Prostate gland (tissue), 2 donors: ENCODE measurements around the gene PKMYT1. TPM values are rescaled to one million over a fixed set of nuclear protein-coding genes. Genes with fewer than 3 reads are reported as not detected.
A peak's percentile ranks its signal among the peaks of the same experiment; 100 is the strongest.

Source experiments
- DNase-seq: peaks from one replicate; pipeline ENCODE4 v3.0.0-alpha.2; 2019; ENCODE audit warnings: low spot score
- H3K27ac ChIP-seq, 2 donors: fragments of 200-600 bp; sonication (generic); 2 replicates each; pipeline ENCODE4 v1.5.1; 2017 to 2019
- H3K27me3 ChIP-seq: fragments of 200-600 bp; sonication (generic); replicated peaks from 2 replicates; pipeline ENCODE4 v1.5.1; 2019; ENCODE audit not compliant: insufficient read depth
- H3K36me3 ChIP-seq, 2 donors: fragments of 200-600 bp; sonication (generic); 1 replicate in 1 of 2; 2 replicates in 1 of 2; pipeline versions ENCODE4 v1.5.1 to v1.8.1; 2017 to 2019
- H3K4me1 ChIP-seq: fragments of 200-600 bp; sonication (generic); replicated peaks from 2 replicates; pipeline ENCODE4 v1.5.1; 2019
- H3K4me3 ChIP-seq, 2 donors: fragments of 200-600 bp; sonication (generic); 2 replicates each; pipeline ENCODE4 v1.5.1; 2017 to 2019
- H3K9me3 ChIP-seq: fragments of 200-600 bp; sonication (generic); 2 replicates; pipeline ENCODE4 v1.5.1; 2017
- CTCF ChIP-seq, 4 experiments: fragments of 200-600 bp in 2 of 4; fragments of 450-650 bp in 2 of 4; sonication (generic) in 2 of 4; IDR thresholded peaks; 1 replicate in 3 of 4; 2 replicates in 1 of 4; pipeline ENCODE4 v1.5.1; 2016 to 2019; ENCODE audit warnings: antibody characterized with exemption in 4 of 4, mild to moderate bottlenecking in 2 of 4, moderate library complexity in 2 of 4
- POLR2A ChIP-seq: fragments of 450-650 bp; IDR thresholded peaks from one replicate; pipeline ENCODE4 v1.6.1; 2016; ENCODE audit warnings: antibody characterized with exemption, mild to moderate bottlenecking
- POLR2AphosphoS5 ChIP-seq: sonication (generic); formaldehyde crosslinking; IDR thresholded peaks from one replicate; pipeline ENCODE4 v1.6.1; 2017; ENCODE audit warnings: antibody characterized with exemption
- WGBS: methylation state at CpG from one replicate; pipeline ENCODE4 v1.1.5; 2018; 5-methylcytosine and 5-hydroxymethylcytosine counted together
- intact Hi-C: fragments of 100-400 bp; cut with DNase I; formaldehyde crosslinking; loops from one replicate; pipeline ENCODE4 v1.14.2; 2022
- total RNA-seq, 2 donors: library from RNA; depleted of rRNA; stranded (reverse); fragments of >200 nt; gene quantifications; one replicate each; pipeline ENCODE4 v1.1.0, GENCODE V29; 2016

The PKMYT1 gene
- total RNA-seq, 2 donors from 2014 or later, result 4.1 to 25.5 TPM

GRCh38 chr16:2992383-2993081 lies 12.3 kb upstream of the PKMYT1 start:
- Histone ChIP-seq H3K27ac (no peak overlapping the region), H3K27me3 (no peaks in the 10 kb centered on the region)

GRCh38 chr16:2991566-2992261 lies 11.5 kb upstream of the PKMYT1 start:
- no peak for DNase-seq
- no peak overlapping the region for H3K27ac ChIP-seq
- no peaks in the 10 kb centered on the region for H3K9me3 ChIP-seq
- TF ChIP-seq POLR2A, result no peak
- TF ChIP-seq POLR2AphosphoS5, result no peak
- no peak for TF ChIP-seq CTCF (IDR thresholded peaks at IDR 0.05)
- H3K36me3 ChIP-seq, result no peaks in the 10 kb centered on the region
- intact Hi-C loops, result no loop called here
- H3K27me3 ChIP-seq, result no peaks in the 10 kb centered on the region
- H3K4me1 ChIP-seq, result no peaks in the 10 kb centered on the region
- H3K4me3 ChIP-seq, result no peak overlapping the region
- 83% methylated on average over 12 of the region's 12 CpGs for WGBS

More at GRCh38 chr16:2992383-2993081, 12.3 kb upstream of the PKMYT1 start:
- peak; percentile 56 for DNase-seq
- Histone ChIP-seq H3K36me3 (no peaks in the 10 kb centered on the region), H3K9me3 (no peaks in the 10 kb centered on the region), H3K4me3 (no peak overlapping the region), H3K4me1 (no peaks in the 10 kb centered on the region)
- TF ChIP-seq POLR2A (no peak), POLR2AphosphoS5 (peak; percentile 21)
- 60% methylated on average over 14 of the region's 14 CpGs for WGBS
- intact Hi-C loops, result no loop called here

- Histone ChIP-seq H3K27ac (no peak overlapping the region), H3K27me3 (no peaks in the 10 kb centered on the region), H3K4me1 (no peaks in the 10 kb centered on the region), H3K36me3 (no peaks in the 10 kb centered on the region), H3K4me3 (no peak overlapping the region), H3K9me3 (no peaks in the 10 kb centered on the region)
- WGBS, result 69% methylated on average over 10 of the region's 10 CpGs
- no peak for DNase-seq
- intact Hi-C loops, result no loop called here
- TF ChIP-seq POLR2A, result no peak
These were observed 10.6 kb upstream of the PKMYT1 start for GRCh38 chr16:2990891-2991290.

GRCh38 chr16:2988590-2989099 lies 8.4 kb upstream of the PKMYT1 start:
- TF ChIP-seq CTCF (IDR thresholded peaks at IDR 0.05) (no peak), POLR2AphosphoS5 (no peak), POLR2A (no peak)
- no peaks in the 10 kb centered on the region for H3K9me3 ChIP-seq
- H3K36me3 ChIP-seq, result no peaks in the 10 kb centered on the region
- no peaks in the 10 kb centered on the region for H3K4me1 ChIP-seq
- H3K27me3 ChIP-seq, result no peaks in the 10 kb centered on the region
- WGBS, result 41% methylated on average over 8 of the region's 8 CpGs
- DNase-seq, result no peak
- intact Hi-C loops, result no loop called here
- H3K4me3 ChIP-seq, result no peak overlapping the region
- H3K27ac ChIP-seq, result no peak overlapping the region

GRCh38 chr16:2987833-2988232 lies 7.6 kb upstream of the PKMYT1 start:
- Histone ChIP-seq H3K27me3 (no peaks in the 10 kb centered on the region), H3K4me3 (no peak overlapping the region), H3K27ac (no peak overlapping the region), H3K36me3 (no peaks in the 10 kb centered on the region), H3K9me3 (no peaks in the 10 kb centered on the region), H3K4me1 (no peaks in the 10 kb centered on the region)
- intact Hi-C loops, result no loop called here
- WGBS, result 34% methylated on average over 8 of the region's 8 CpGs
- DNase-seq, result no peak
- no peak for TF ChIP-seq POLR2AphosphoS5
- no peak for TF ChIP-seq POLR2A
- TF ChIP-seq CTCF (IDR thresholded peaks at IDR 0.05), result no peak
